ENCODE data around the gene MRGPRD.
"Not testable (repeated sequence)": the region's sequence is repeated elsewhere in the genome, so short reads cannot be mapped to it uniquely, and the experiment has no call there.

Gene MRGPRD

DNA sequence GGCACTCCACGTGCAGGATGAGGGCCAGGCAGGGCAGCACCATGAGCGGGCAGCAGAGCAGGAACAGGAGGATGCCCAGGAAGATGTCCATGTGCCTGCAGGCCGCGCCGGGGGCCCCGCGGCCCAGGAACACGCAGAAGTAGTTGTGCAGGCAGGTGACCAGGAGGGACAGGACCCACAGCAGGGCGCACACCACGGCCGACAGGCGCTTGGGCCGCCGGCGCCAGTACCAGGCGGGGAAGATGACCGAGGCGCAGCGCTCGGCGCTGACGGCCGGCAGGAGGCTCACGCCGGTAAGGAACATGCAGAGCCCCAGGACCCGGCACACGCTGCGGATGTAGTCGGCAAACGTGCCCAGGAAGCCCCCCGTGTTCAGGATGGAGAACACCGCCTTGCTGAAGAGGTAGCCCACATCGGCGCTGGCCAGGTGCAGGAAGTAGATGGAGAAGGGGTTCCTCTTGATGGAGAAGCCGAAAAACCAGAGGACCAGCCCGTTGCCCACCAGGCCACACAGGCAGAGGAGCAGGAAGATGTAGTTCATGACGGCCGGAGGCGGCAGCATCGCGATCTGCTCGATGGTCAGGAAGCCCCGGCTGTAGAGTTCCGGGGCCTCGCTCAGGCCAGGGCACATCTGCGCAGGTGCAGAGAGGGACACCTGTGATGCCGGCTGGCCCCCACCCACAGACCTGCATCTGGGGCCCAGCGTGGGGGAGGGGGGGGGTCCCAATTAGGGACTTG, 25.0 kb upstream of the MRGPRD start:
- DNase-seq (ENCODE audit: low read depth): no peak

DNA sequence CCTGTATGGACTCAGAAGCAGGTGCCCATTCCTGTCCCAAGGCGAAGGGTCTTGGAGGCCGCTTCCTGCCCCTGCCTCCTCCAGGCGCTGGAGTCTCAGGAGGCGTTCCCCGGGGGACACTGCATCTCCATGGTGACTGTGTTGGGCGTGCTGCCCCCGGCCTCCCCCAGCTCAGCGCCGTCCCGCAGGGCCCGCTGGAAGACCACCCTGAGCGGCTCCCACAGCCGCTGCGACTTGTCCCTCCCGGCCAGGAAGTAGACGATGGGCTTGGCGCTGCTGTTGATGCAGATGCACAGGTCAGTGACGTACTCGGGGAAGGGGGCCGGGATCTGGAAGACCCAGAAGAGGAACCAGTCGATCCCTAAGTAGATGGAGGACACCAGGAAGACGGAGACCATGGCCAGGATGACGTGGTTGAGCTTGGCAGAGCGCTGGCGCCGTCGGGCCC, 24.4 kb upstream of the MRGPRD start:
- DNase-seq (ENCODE audit: low read depth): no peak

DNA sequence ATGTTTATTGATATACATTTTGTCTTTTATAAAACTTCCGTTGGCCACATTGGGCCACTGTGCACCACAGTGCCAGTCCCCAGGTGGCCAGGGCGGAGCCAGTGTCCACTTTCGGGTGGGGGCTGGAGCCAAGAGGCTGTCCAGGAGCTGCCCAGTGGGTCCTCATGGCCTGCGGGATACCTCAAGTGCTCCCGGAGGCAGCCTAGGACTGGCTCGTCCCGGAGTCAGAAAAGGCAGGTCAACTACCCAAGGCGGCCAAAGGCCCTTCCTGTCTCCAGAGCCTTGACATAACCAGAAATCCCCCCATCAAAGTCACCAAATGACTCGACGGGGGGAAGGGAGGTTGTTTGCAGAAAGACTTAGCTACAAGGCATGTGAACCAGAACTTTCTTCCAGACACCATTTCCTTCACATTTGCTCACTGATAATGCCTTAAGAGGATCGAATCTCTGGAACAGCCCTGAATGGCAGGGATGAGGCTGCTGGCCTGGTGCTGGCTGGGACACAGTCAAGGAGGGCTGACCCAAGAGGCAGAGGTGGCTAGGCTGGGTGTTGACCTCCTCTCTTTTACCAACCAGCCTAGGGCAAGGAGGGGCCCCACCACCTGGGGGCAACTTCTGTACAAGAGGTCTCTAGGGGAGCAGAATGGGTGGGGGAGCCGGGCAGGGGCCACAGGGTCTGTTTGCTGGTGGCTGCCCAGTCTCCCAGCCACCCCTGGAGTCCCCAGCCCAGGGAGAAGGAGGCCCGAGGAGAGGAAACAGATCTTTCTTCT, 23.8 kb upstream of the MRGPRD start:
- DNase-seq (ENCODE audit: low read depth): no peak

GRCh38 chr11:69003866-69004367, 23.1 kb upstream of the MRGPRD start:
- DNase-seq (ENCODE audit: low read depth): no peak

GRCh38 chr11:69003301-69003865, 22.6 kb upstream of the MRGPRD start:
- no peak for DNase-seq (ENCODE audit: low read depth)

GRCh38 chr11:69002570-69003231, 21.9 kb upstream of the MRGPRD start:
- no peak for DNase-seq (ENCODE audit: low read depth)

DNA sequence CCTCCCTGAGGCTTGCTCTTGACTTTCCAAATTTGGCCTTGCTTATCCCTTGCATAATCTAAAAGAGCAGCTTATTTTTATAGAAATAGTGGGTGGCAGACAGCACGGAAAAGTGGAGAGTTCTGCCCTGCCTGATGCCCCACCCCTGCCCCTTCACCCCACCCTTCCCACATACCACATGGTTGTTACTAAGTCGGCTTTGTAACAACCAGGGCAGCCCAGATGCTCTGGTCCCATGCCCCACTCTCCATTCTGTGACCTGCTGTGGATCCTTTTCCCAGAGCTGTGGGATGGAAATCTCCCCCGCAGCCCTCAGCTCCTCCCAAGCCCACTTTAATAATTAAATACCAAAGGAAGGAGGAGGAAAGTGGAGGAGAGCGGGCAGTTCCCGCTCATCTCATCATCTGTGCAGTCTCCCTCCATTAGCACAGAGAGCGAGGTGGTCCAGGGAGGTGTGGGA, 21.4 kb upstream of the MRGPRD start:
- DNase-seq (ENCODE audit: low read depth): no peak

DNA sequence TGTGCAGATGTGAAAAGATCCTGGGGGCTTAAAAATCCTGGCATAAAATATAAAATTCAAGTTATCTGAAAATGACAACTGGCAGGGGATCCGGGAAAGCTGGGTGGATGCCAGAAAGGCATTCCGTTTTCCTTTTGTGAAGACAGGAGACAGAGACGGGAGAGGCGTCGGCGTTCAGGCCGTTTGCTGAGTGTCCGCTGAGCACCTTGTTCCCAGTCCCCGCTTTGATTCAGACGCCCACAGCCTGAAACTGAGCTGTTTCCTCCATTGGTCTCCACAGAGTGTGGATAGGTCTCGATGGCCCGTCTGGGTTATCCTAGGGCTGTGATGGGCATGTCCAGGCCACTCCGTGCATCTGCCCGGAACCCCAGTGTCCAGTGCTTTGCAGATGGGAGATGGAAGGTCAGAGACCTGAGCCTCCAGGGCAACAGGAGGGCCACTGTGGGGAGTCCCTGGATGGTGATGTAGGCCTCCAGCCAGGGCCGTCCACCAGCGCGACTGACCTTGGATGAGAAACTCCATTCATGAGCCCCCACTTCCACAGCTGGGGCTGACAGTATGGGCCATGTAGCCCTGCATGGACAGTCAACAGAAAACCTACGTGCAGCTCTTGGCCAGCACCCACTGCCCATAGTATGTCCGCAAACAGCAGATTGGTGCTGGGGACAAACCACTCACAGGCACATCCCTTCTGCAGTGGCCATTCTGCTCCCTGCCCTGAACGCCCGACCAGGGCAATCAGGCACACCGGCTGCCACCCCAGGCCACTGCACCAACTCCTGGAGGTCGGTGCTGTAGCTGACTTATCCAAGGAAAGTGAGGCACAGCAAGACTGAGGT, 20.7 kb upstream of the MRGPRD start:
- DNase-seq (ENCODE audit: low read depth): no peak

DNA sequence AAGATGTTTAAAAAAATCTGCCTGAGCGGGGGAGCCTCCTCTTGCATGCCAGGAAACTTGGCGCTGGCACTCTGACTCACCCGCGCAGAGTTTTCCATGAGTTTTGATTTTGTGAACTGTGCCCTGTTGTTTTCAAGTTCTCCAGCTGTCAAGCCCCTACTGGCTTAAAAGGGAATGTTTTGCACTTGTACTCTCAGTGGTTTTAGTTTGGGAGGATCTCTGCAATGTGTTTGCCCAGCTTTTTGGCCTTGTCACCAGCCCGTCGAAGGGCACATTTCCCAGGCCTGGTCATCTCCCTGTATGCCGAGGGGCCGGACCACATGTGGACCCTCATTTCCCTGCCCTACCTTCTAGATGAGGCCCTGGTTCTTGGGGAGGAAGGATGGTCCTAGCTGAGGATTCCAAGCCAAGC, 20.1 kb upstream of the MRGPRD start:
- no peak for DNase-seq (ENCODE audit: low read depth)

GRCh38 chr11:69000391-69000790, 19.6 kb upstream of the MRGPRD start:
- DNase-seq (ENCODE audit: low read depth): no peak

- not testable (repeated sequence) for DNase-seq (ENCODE audit: low read depth)
Measured at GRCh38 chr11:68999748-69000355, 19.1 kb upstream of the MRGPRD start.

GRCh38 chr11:68999093-68999747, 18.4 kb upstream of the MRGPRD start:
- DNase-seq (ENCODE audit: low read depth): no peak

DNA sequence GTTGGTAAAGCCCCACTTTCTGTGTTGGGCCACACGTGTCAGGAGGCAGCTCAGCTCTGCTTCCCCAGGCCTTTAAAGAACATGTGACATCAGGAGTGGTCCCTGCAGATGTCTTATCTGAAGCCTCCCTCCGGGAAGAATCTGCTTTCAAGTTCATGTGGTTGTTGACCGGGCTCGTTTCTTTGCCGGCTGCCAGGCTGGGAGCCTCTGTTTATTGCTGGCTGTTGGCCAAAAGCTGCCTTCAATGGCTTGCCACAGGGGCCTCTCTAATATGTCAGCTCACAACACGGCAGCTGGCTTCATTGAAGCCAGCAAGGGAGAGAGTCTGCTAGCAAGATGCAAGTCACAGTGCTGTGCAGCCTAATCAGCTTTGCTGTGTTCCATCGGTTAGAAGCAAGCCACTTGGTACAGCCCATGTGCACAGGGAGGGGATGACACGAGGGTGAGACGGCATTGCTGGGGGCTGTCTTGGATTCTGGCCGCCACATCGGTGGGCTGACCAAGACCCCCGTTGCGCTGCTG, 17.7 kb upstream of the MRGPRD start:
- no peak for DNase-seq (ENCODE audit: low read depth)

GRCh38 chr11:68997995-68998348, 17.2 kb upstream of the MRGPRD start:
- DNase-seq (ENCODE audit: low read depth): no peak

DNA sequence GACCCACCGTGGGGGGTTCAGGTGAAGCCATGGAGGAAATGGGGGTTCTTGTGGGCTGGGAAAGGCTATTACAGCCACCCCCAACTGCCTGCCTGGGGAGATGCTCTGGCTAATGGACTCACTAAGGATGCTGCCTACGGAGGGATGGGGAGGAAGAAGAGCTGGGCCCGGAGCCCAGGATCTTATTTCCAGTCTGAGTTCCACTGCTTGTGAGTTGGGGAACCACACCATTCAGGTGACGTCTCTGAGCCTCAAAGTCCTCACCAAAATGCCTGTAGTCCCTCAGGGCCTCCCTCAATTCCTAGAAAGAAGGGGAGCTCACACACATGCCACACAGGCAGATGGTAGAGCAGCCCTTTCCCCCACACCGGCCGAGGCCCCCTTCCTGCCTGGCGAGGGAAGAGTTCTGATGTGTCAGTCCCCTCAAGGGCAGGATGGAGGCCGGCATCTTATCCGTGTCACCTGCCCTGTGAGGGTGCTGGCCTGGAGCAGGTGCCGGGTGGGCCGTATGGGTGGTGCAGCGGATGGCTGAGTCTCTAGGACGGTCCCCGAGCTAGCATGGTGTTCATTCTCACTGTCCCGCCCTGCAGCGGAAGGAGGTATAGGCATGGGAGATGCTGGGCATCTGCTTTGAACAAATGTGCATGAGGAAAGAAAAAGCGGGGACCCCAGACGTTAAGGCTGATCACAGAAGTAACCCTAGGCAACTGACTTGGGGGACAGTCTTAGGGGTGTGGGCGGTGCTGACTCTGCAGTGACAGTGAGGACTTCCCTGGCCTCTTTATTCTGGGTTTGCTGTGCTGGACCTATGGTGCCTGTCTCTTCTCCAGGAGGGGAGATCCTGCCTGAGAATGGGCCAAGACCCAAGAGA, 16.6 kb upstream of the MRGPRD start:
- DNase-seq (ENCODE audit: low read depth): no peak

DNA sequence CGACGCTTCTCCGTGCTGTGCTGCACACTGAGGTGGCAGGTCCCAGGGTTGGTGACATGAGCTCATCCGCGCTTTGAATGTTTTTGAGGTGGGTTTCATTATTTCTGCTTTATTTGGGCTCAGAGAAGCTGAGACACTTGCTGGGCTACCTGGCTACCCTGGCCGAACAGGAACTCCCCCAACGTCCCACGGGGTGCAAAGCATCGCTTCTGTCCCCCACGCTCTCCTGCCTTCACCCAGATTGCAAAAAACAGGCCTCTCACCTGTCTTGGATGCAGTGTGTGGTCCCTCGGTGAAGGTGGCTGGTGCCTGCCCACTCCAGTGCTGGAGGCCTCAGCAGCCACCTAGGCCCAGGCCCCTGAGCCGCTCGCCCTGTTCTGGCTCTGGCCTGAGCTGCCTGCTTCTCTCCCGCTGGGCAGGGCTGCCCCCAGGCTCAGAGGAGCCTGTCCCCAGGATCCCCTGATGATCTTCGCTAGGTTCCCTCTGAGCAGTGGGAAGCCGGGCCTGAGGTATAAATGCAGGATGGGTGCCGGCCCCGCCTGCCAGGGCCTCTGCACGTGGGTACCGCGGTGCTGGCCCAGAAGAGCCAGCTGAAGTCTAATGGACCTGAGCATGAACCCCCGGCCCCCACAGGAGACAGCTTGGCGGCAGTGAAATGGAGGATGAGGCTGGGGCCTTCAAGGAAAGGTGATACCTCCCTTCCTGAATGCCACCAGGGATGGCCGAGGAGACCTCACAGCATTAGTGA, 15.8 kb upstream of the MRGPRD start:
- no peak for DNase-seq (ENCODE audit: low read depth)

DNA sequence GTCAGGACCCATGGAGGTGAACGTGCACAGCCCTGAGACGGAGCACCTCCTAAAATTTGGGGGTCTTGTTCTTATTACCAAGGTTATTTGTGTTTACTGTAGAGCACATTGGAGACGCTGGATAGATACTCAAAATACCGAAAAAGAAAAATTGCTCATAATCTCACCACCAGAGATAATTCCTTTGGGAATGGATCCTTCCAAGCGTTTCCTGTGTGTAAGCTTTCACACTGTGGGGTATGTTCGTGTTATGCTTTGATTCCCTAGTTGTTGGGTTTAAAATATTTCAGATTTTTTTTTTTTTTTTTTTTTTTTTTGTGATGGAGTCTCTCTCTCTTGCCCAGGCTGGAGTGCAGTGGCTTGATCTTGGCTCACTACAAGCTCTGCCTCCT, 14.1 kb upstream of the MRGPRD start:
- no peak for DNase-seq (ENCODE audit: low read depth)

DNA sequence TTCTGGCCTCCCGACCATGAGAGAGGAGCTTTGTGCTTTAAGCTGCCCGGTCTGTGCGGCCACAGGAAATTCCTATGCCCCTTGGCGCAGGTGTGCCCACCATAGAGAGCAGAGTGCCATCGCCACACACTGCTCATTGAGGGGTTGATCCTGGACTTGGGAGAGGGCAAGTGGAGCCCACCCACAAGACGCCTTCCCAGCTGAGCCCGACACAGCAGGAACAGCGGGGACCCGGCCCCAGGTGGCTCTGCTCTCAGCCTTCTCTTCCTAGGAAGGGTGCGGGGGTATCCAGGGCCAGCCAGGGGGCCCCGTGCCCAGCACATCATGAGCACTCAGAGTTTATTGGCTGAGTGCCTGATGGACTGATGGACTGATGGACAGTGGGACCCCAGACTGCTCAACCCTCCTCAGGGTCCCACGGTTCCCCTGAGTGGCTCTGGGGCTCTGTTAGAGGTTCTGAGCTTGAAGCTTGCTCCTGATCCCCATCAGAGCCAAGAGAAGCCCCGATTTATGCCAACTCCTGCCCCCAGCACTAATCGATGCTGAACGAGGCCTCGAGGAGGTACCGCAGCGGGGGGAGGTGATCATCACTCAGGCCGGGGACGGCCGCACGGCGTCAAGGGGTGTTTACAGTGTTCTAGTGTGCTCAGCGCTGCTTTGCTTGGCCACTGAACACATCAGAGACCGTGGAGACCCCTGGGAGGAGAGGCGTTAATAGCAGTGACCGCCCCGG, 13.5 kb upstream of the MRGPRD start:
- DNase-seq (ENCODE audit: low read depth): no peak

Data from T-helper 22 cell (primary cell).